Measurements from ENCODE around the gene ADAMTS10.

DNA sequence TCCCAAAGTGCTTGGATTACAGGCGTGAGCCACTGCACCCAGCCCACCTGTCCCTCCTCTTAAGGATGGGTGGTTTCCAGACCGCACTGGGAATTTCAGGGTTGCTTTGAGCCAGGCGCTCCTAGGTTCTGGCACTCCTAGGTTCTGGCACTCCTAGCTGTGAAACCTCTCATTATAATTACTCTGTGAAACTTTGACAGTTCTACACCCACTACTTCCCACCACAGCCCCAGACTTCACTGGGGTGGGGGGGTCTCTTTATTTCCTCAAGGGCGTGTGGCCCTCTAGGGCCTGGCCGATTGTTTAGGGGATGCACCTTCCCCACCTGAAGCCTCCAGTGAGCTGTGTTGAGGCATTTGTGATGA, 2.3 kb upstream of the ADAMTS10 start:
- TF ChIP-seq, protein P1, sequence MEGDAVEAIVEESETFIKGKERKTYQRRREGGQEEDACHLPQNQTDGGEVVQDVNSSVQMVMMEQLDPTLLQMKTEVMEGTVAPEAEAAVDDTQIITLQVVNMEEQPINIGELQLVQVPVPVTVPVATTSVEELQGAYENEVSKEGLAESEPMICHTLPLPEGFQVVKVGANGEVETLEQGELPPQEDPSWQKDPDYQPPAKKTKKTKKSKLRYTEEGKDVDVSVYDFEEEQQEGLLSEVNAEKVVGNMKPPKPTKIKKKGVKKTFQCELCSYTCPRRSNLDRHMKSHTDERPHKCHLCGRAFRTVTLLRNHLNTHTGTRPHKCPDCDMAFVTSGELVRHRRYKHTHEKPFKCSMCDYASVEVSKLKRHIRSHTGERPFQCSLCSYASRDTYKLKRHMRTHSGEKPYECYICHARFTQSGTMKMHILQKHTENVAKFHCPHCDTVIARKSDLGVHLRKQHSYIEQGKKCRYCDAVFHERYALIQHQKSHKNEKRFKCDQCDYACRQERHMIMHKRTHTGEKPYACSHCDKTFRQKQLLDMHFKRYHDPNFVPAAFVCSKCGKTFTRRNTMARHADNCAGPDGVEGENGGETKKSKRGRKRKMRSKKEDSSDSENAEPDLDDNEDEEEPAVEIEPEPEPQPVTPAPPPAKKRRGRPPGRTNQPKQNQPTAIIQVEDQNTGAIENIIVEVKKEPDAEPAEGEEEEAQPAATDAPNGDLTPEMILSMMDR (IDR thresholded peaks at IDR 0.05): no peak
- no peak for TF ChIP-seq POLR2A (IDR thresholded peaks at IDR 0.05)

Measured in right lobe of liver (tissue), 4 donors.